Stomach (tissue), 9 donors: ENCODE results near the gene PM20D2. TPM values are rescaled to one million over a fixed set of nuclear protein-coding genes. Genes with fewer than 3 reads are reported as not detected.

Source experiments
- DNase-seq, 2 donors: peaks; one replicate each; pipeline versions ENCODE4 v3.0.0 to v3.0.0-alpha.2; 2013 to 2019
- H3K27ac ChIP-seq, 5 donors: fragments of 200-600 bp in 4 of 5; sonication (generic) in 4 of 5; one replicate each; pipeline ENCODE4 v1.5.1; 2013 to 2019; ENCODE audit warnings: mild to moderate bottlenecking in 1 of 5, moderate library complexity in 1 of 5
- H3K27me3 ChIP-seq, 3 donors: fragments of 200-600 bp; sonication (generic); one replicate each; pipeline ENCODE4 v1.5.1; 2017 to 2019; ENCODE audit warnings: mixed run types in 1 of 3
- H3K36me3 ChIP-seq, 4 donors: fragments of 200-600 bp; sonication (generic); 1 replicate in 3 of 4; 2 replicates in 1 of 4; pipeline ENCODE4 v1.5.1; 2016 to 2019
- H3K4me1 ChIP-seq, 4 donors: fragments of 200-600 bp; sonication (generic); one replicate each; pipeline ENCODE4 v1.5.1; 2016 to 2019
- H3K4me3 ChIP-seq, 4 donors: fragments of 200-600 bp; sonication (generic) in 3 of 4; one replicate each; pipeline ENCODE4 v1.5.1; 2016 to 2019; ENCODE audit warnings: mild to moderate bottlenecking in 1 of 4
- H3K9me3 ChIP-seq, 4 donors: fragments of 200-600 bp; sonication (generic); one replicate each; pipeline ENCODE4 v1.5.1; 2016 to 2019
- CTCF ChIP-seq, 7 experiments: fragments of 450-650 bp in 4 of 7; fragments of 200-600 bp in 3 of 7; sonication (generic) in 3 of 7; IDR thresholded peaks; one replicate each; pipeline ENCODE4 v1.5.1; 2016 to 2019; ENCODE audit warnings: antibody characterized with exemption in 7 of 7, control low read depth in 2 of 7, mild to moderate bottlenecking in 1 of 7
- EP300 ChIP-seq: sonication (generic); formaldehyde crosslinking; IDR thresholded peaks from one replicate; pipeline ENCODE4 v1.6.1; 2017; ENCODE audit warnings: antibody characterized with exemption
- POLR2A ChIP-seq, 4 donors: fragments of 450-650 bp; IDR thresholded peaks; one replicate each; pipeline ENCODE4 v1.6.1; 2016; ENCODE audit warnings: antibody characterized with exemption in 4 of 4, control low read depth in 2 of 4, mild to moderate bottlenecking in 1 of 4, moderate library complexity in 1 of 4
- POLR2AphosphoS5 ChIP-seq, 3 donors: sonication (generic); formaldehyde crosslinking; IDR thresholded peaks; one replicate each; pipeline ENCODE4 v1.6.1; 2016; ENCODE audit warnings: antibody characterized with exemption in 3 of 3
- WGBS, 5 donors: extraction: QIAGEN DNeasy Blood & Tissue Kit in 3 of 5; methylation state at CpG; one replicate each; pipeline versions ENCODE4 v1.1.5 to v1.1.7; 2013 to 2018; 5-methylcytosine and 5-hydroxymethylcytosine counted together
- intact Hi-C: fragments of 100-400 bp; cut with DNase I; formaldehyde crosslinking; loops from one replicate; pipeline ENCODE4 v1.15.1; 2023; ENCODE audit warnings: low total_unique reads
- polyA plus RNA-seq, 3 donors: library from polyadenylated mRNA; stranded (reverse); fragments of 200-250 nt; gene quantifications; one replicate each; pipeline ENCODE4 v1.2.3, GENCODE V29; 2013
- total RNA-seq, 5 donors: library from RNA; depleted of rRNA; stranded (reverse); fragments of >200 nt; gene quantifications; one replicate each; pipeline versions ENCODE4 v1.1.0 to v1.2.3, GENCODE V29; 2014 to 2016
- donor health status: healthy with polysubstance abuse.
- donor health status: Bipolar disorder and iron deficiency.
- donor health status: healthy.

The PM20D2 gene
- total and polyA plus RNA-seq, 8 donors, result 1.2 to 22.4 (median 5.6) TPM

- Histone ChIP-seq H3K27ac (no peak overlapping the region), H3K36me3 (no peaks in the 10 kb centered on the region), H3K27me3 (no peaks in the 10 kb centered on the region), H3K4me3 (no peak overlapping the region), H3K4me1 (no peaks in the 10 kb centered on the region), H3K9me3 (peaks cover 0 to 10% (median 3%) of the 10 kb centered on the region in 4 donors)
- intact Hi-C loops, result no loop called here
- WGBS, 5 donors, result 76 to 90% (median 84%) methylated on average over 2 of the region's 2 CpGs
- no peak for DNase-seq
- TF ChIP-seq EP300 (no peak), CTCF (IDR thresholded peaks at IDR 0.05) (no peak), POLR2AphosphoS5 (IDR thresholded peaks at IDR 0.05) (no peak), POLR2A (IDR thresholded peaks at IDR 0.05) (no peak)
Measured at GRCh38 chr6:89132057-89132456, 13.8 kb upstream of the PM20D2 start.

- Histone ChIP-seq H3K4me1 (no peaks in the 10 kb centered on the region), H3K27me3 (no peaks in the 10 kb centered on the region), H3K4me3 (no peak overlapping the region), H3K9me3 (no peaks in the 10 kb centered on the region), H3K27ac (no peak overlapping the region), H3K36me3 (no peaks in the 10 kb centered on the region)
- intact Hi-C loops, result no loop called here
- WGBS, 5 donors, result 88 to 91% (median 89%) methylated on average over 9 of the region's 9 CpGs
- TF ChIP-seq EP300 (no peak), POLR2A (IDR thresholded peaks at IDR 0.05) (no peak)
- DNase-seq, result no peak
Measured at GRCh38 chr6:89133981-89134380, 11.9 kb upstream of the PM20D2 start.

- Histone ChIP-seq H3K4me3 (no peak overlapping the region), H3K27me3 (no peaks in the 10 kb centered on the region), H3K4me1 (peaks cover 0 to 7% (median 5%) of the 10 kb centered on the region in 4 donors), H3K36me3 (no peaks in the 10 kb centered on the region), H3K27ac (no peak overlapping the region), H3K9me3 (no peaks in the 10 kb centered on the region)
- 86 to 97% (median 91%) methylated on average over 3 of the region's 3 CpGs for WGBS, 5 donors
- DNase-seq, result no peak
- TF ChIP-seq POLR2A (IDR thresholded peaks at IDR 0.05) (no peak), EP300 (no peak), POLR2AphosphoS5 (IDR thresholded peaks at IDR 0.05) (no peak), CTCF (IDR thresholded peaks at IDR 0.05) (no peak)
- intact Hi-C loops, result no loop called here
Measured at GRCh38 chr6:89134723-89135122, 11.1 kb upstream of the PM20D2 start.

- TF ChIP-seq EP300 (no peak), POLR2A (IDR thresholded peaks at IDR 0.05) (no peak), POLR2AphosphoS5 (IDR thresholded peaks at IDR 0.05) (no peak), CTCF (IDR thresholded peaks at IDR 0.05) (no peak)
- Histone ChIP-seq H3K27ac (no peak overlapping the region), H3K36me3 (no peaks in the 10 kb centered on the region), H3K27me3 (no peaks in the 10 kb centered on the region), H3K9me3 (no peaks in the 10 kb centered on the region), H3K4me1 (peaks cover 0 to 18% (median 12%) of the 10 kb centered on the region in 4 donors), H3K4me3 (no peak overlapping the region)
- intact Hi-C loops, result no loop called here
- WGBS, 5 donors, result 83 to 90% (median 89%) methylated on average over 2 of the region's 2 CpGs
- no peak for DNase-seq
Measured at GRCh38 chr6:89138173-89138572, 7.7 kb upstream of the PM20D2 start.

GRCh38 chr6:89139509-89140346, 6.1 kb upstream of the PM20D2 start:
- TF ChIP-seq EP300, result no peak
- no peak for TF ChIP-seq POLR2AphosphoS5 (IDR thresholded peaks at IDR 0.05)
- TF ChIP-seq POLR2A (IDR thresholded peaks at IDR 0.05), result no peak
- TF ChIP-seq CTCF (IDR thresholded peaks at IDR 0.05), result no peak
- 33 to 67% (median 54%) methylated on average over 5 of the region's 5 CpGs for WGBS, 5 donors
- peak in 1 of 2 donors; percentile 10 for DNase-seq
- peak overlapping the region in 3 of 5 donors; percentile 36 to 45 (median 41) for H3K27ac ChIP-seq
- intact Hi-C loops, result no loop called here
- peaks cover 0 to 24% (median 13%) of the 10 kb centered on the region in 4 donors for H3K4me1 ChIP-seq
- H3K36me3 ChIP-seq, result no peaks in the 10 kb centered on the region
- no peaks in the 10 kb centered on the region for H3K27me3 ChIP-seq
- no peaks in the 10 kb centered on the region for H3K9me3 ChIP-seq
- H3K4me3 ChIP-seq, result no peak overlapping the region
